OCI-M2 (cell line): ENCODE data around the gene EBPL.

ENCODE experiments used
- DNase-seq: peaks from one replicate; lab custom pipeline; 2025; ENCODE audit not compliant: unreplicated experiment; lab: John Stamatoyannopoulos, UW

The EBPL gene

DNA sequence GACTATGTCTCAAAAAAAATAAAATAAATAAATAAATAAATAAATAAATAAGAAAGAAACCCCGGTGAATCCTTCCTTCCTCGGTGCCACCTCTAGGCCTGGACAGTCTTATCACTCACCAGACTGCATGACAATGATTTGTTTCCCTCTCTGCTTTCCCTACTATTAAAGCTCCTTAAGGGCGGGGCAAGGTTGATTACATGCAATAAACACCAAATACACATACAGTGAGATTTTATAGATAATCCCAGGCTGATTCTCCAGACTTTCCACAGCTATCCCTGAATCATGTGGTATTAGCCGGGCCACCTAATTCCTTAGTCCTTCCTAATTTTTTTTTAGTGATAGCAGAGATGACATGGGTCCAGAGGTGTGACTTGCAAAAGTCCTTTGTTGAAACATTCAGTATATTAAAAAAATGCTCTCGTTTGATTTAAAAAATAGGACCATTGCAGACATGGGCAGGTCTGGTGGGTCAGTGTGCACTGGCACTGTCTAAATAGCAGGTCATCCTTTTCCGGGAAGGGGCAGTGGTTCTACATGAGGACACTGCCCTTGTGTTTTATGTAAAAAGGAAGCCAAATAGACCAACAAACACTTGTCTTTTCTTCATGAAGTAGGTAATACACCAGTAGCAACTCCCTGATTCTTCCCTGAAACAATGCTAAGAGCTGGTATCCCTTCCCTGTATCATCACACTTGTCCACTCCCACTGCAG lies 14.5 kb downstream of the EBPL start:
- DNase-seq, result no peak

DNA sequence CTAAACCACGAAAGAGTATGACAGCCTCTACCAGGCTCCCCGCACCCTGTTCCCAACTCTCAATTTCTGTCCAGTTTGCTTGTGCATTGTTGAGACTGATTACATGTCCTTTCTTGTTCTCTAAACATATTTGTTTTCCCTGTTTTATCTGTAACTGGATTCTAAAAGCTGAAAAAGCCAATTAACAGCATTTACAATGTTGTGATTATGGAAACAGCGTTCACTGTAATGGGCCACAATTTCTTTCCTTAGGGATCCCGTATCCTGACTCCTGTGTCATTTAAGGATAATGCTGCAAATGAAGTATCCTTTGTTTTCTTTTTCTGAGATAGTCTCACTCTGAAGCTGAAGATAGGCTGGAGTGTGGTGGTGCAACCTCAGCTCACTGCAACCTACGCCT lies 20.5 kb downstream of the EBPL start:
- no peak for DNase-seq

DNA sequence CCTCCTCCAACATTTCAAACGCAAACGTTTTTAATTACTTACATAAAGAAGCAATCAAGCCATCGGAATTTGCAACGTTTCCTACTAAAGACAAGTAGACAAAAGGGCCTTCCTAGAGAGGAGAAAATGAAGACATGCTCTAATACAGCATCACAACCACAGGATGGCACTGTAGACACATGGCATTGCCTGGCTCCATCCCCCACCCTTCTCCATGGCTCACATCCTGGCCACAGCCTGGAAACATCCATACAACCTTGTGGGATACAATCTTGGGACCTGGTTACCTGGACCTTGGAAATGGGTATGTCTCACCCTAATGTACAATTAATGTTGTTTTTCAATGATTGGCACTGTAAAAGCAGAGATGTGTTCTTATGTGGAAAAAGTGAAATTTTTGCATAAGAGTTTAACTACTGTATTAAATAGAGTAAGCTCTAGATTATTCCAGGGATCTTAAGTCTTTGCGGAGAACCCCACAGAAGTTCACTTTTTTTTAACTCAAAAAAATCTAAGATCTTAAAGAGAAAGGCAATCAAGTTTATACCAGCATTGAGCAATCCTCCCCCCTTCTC lies 21.5 kb downstream of the EBPL start:
- DNase-seq, result no peak

DNA sequence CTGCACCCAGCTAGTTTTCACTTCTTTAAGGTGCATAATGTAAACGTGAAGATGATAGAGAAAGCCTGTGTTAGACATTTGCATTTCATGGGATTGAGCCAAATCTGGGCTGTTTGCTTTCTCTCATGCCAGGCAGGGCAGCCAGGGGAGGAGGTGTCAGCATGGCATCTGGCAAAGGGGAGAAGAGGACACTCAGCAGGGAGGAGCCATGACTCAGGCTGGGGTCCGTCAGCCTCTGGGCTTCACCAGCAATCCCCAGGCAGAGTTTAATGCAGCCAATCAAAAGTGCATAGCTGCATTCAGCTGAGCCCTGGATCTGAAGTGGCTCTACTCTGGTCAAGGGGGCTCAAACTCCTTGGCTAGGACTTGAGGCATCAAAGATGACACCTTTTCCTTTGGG lies 23.5 kb downstream of the EBPL start:
- DNase-seq, result no peak

DNA sequence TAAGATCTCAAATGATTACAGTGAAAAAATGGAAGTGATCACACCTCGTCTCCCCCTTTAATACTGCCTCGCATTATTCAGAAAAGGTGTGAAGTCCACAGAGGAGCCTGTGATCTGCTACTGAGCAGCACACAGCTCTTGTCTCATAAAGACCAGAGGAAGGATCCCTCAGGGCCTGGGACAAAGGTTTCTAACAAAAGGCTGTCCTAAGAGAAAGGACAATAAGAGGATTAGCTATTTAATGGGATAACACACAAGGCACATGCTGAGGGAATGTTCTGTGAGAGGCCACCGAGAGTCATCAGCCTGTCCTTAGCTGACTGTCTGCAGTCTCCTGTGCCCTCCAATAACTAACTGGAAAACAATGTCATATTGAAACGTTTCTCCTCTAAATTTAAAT lies 26.7 kb downstream of the EBPL start:
- no peak for DNase-seq

DNA sequence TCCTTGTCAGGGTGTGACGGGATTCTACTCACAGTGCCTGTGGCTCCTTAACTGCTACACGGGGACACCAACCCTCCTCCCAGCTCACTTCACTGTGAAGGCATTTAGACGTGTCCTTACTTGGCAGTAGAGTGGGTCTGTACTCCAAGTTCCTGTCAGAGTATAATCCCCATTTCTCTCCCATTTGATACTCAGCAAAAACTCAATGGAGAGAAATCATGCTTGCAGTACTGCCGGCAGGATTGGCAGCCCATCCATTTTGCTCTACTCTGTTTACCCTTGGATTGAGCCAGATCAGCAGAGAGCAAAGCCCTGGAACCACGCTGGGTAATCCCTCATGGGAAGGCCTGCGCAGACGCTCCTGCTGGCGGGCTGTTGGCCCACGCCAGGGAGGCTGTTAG lies 34.0 kb downstream of the EBPL start:
- DNase-seq, result no peak

DNA sequence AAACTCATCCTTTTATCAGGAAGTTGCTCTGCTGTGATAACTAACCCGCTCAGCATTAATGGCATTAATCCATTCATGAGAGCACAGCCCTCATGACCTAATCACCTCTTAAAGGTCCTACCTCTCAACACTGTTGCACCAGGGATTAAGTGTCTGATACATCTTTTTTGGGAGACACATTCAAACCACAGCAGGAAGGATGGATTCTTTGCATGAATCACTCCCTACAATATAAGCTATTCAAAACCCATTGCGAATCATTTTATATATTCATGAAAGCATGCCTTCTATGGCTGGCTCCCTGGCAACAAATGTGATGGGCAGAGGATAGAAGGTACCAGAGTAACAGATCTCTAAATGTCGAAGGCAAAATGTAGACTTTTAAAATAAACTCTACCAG lies 35.4 kb downstream of the EBPL start:
- no peak for DNase-seq

DNA sequence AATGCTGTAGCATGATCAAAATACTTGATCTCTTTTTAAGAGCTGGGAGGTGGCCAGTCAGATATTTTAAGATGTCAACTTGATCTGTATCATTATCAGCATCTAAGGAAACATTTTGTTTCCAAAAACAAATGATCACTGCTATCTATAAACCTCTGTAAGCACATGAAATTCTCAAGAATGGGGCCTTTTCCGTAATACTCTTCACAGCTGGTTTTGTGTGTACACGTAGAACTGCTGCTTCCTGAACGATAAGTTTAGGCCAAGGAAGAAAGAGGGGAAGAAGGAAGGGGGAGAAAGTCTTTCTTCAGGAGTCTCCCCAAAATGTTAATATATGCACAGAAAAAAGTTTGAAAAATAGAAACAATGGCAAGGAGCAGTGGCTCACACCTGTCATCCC lies 37.3 kb downstream of the EBPL start:
- DNase-seq, result no peak

DNA sequence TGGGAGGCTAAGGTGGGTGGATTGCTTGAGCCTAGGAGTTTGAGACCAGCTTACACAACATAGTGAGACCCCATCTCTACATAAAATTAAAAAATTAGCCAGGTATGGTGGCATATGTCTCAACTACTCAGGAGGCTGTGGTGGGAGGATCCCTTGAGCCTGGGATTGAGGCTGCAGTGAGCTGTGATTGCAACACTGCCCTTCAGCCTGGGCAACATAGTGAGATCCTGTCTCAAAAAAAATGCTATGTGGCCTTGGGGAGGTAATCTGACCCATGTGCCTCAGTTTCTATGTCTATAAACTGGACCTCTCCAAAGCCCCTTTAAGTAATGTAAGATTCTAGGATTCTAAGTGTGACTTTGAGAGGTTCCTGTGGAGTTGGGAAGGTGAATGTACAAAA lies 37.8 kb downstream of the EBPL start:
- no peak for DNase-seq

DNA sequence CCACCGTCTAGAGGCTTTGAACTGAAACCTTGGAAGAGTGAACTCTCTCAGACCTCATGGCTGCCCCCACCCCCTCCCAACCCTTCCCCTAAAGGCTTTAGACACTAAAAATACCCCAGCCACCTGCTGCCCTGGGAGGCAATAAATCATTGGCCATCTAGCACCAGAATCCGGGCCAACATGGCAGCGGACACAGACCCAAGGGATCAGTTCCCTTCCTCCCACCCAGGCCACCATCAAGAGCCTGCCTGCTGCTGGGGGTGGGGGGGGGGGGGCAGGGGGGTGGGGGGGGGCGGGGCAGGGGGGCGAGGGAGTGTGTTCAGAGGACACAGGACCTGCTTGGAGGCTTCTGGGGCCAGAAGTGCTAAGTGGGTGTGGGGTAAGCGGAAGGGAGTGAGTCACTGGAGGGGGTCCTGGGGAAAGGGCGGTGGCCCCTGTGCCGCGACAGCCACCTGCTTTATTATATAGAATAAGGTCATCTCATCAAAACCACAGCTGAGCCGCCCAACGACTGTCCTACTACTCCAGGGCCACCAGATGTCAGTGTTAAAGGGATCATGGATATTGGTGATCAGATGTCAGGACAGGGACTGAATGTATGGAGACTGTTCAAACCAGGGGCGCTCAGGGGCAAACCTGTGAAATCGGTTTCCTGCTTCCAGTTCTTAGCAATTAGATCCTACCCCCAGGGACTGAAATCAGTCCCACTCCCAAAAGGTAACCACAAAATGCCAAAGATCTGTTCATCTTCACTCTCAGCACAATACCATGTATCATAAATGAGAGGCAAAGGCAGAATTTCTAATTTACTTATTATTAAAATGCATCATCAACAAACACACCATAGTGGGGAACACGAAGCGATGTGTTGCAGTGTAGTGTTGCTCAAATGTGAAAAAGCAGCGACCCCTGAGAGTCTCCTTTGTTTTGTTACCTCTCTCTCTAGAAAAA lies 38.7 kb downstream of the EBPL start:
- no peak for DNase-seq

DNA sequence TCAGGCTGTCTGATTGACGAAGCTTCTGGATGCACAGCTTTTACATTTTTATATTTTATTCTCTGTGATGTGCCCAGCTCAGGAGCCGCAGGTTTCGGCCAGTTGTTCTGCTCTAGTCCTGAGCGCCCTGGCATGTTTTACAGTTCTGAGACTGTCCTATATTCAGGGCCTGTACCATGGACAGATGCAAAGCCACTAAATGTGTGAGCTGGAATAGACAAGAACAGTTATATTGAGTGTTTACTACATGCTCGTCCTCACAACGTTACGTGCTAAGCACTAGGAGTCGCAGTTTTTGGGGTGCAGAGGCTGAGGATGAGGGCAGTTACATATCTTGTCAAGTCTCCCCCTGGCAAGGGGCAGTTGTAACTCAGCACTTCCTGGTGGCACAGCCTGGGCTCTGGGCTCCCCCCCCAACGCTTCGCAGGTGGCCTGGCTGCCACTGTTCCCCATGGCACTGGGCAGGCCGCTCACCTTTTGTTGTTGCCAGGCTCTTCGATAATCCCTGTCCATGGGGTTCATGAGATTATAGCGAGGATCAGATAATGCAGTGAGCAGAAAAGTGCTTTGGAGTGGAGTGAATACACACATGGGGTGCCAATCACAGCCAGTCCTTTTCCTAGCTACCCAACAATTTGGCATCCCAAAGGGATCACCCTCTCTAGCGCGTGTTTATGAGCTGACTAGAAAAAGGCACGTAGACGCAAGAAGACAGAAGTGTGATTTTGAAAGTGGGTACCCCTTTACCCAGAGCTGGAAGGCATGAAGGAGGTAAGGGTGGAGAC lies 39.5 kb downstream of the EBPL start:
- DNase-seq, result no peak

DNA sequence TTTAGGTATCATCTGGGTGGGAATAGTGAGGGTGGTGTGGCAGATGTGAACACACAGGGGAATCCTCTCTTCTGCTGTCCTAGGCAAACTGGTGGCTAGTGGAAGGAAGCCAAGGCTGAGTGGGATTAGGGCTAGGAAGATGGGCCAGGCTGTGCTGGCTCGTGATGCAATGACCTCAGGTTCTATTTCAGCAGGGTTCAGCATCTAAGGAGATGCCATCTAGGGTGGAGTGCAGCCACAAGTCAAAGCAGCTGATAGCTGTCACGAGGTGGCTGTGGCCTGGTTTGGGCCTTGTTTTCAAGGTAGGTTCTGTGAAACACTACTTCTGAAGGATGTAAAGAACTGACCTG lies 41.3 kb downstream of the EBPL start:
- no peak for DNase-seq

DNA sequence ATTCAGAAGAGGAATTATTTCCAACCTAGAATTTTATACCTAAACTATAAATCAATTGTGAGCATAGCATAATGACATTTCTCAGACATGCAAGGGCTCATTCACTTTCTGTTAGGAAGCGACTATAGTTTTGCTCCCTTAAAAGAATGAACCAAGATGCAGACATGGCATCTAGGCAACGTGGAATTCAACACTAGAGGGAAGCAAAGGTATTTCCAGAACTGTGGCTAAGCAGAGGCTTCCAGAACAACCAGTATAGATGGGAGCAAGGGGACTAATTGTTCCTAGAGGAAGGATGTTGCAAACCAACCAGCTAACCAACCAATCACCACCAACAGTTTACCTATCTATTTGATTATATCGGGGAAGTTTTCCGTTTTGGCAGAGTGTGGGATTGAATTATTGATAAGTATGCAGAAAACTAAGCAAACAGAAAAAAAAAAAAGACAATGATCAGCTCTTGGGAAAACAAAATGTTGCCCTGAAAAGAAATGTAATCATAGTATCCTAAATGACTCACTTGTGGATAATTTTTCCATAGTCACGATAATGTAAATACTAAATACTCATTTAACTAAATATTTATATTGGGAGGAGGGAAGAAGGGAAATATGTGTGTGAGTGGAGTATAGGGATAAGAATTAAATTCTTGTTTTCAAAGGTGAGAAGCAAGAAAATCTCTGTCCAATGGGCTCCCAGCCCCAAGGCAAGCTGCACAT lies 41.9 kb downstream of the EBPL start:
- DNase-seq, result no peak

DNA sequence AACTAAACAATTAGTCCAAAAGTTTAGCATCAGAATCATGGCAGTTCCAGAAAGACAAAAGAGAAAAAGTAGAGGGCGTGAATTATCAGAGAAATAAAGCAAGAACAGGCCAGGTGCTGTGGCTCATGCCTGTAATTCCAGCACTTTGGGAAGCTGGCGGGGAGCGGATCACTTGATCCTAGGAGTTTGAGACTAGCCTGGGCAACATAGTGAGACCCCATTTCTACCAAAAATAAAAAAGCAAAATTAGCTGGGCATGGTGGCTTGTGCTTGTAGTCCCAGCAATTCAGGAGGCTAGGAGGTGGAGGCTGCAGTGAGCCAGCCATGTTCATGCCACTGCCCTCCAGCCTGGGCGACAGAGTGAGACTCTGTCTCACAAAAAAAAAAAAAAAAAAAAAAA lies 44.6 kb downstream of the EBPL start:
- DNase-seq, result no peak

DNA sequence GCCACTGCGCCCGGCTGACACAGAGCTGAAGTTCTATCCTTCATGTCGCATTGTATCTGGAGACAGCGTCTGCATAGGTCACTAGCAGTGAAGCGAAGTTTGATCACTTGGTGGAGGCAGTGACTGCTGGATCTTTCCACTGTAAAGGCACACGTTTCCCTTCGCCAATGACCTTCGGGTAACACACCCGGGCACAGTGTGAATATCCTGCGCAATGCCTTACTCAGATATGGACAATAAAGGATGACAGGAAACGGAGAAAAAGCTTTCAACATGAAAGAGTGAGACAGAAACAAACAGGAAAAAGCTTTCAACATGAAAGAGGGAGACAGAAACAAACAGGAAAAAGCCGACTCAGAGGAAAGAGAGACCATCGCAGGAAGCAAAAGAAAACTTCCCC lies 45.8 kb downstream of the EBPL start:
- DNase-seq, result no peak

DNA sequence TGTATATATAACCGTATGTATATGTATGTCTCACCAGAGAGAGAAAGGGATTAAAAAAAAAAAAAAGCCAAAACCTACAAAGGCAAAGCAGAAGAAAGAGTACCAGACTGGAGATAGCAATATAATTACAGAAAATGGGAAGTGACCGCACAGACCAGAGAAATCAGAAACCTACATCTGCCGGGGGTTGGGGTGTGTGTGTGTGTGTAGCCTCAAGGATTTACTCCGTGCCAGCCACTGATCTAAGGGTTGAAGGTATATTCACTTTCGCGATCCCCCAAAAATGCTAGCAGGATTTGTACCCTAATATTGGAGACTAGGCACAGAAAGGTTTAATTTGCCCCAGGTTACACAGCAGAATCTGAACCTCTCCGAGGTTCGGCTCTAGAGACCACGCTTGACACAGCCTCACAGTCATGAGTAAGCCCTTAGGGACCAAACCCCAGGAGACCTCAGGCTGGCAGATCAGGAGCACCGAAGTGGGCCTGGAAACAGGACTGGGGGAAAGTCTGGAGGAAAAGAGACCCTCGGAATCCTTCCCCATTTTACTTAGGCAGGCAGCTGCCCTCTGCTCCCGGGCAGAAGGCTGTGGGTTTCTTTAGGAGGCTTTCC lies 48.1 kb downstream of the EBPL start:
- DNase-seq, result no peak

DNA sequence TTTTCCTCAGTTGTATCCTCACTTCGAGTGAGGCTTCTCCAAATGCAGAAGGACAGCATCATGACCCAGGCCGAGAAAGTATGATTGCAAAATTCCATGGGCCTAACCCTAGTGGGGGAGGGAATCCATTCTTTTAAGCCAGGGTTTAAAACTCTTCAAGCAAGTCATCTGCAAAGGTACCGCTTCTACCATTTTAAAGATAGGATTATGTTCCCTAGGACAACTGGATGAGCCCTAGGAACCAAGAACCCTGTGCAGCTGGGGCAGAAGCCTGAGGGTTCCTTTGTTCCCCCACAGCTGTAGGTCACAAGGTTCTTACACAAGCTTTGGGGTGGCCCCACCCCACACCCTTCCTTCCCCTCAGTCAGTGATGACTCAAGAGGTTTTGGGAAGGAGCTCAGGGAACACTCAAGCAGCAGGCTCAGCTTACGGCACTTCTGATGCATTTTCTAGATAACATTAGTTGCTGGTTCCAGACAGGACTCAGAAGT lies 49.4 kb downstream of the EBPL start:
- no peak for DNase-seq

DNA sequence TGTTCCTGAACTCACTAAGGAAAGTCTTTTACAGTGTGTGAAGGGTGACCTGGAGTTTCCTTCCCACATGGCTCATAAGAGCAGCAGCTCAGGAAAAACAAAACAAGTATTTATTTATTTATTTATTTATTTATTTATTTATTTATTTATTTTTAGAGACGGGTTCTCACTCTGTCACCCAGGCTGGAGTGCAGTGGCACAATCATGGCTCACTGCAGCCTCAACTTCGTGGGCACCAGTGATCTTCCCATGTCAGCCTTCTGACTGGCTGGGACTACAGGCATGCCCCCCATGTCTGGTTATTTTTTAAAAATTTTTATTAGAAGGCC lies 52.6 kb downstream of the EBPL start:
- no peak for DNase-seq

DNA sequence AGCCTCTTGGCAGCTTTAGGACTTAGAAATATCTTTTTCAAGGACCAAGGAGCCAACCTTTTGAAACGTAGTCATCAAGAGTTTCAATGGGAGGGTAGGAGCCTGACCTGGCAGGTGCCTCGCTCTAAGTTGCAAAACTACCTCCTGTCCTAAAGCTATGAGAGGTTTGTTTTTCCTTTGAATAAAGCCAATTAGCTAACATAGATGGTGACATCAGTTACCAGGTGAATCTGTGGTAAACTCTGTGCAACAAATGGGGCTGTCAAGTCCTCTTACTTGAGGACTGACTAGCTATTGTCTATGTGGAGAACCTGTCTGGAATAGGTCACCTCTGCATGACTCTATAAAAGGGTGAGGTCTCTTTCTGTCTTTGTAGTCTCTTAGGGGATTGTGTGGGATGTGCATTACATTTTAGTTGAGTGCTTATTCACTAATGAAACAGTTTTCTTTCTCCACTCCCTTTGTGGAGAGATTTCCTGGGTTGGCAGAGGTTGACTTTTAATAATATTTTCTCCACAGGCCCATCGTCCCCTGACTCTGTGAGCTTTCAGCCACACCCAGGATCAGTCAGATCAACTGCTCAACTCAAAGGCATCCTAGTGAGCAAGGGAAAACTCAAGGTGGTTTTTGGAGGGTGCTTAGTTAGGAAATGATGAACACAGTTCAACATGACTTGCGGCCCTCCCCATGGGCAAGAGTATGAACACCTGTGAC lies 53.1 kb downstream of the EBPL start:
- DNase-seq, result no peak

DNA sequence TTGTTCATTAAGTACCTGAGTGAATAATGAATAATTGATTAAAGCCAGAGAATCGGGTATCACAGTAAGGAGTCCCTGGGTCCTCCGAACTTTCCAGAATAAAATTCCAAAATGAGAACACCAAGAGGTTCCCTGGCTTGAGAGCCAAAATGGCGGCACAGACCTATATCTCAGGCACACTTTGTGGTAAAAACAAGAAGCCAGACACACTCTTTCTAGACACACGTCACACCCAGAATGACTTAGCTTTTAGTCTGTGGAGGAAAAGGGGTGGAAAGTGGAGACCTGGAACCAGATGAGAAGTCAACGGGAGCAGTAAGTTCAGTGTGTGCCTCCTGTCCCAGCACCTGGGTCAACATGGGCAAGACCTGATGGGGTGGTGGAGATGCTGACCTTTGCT lies 54.6 kb downstream of the EBPL start:
- DNase-seq, result no peak
